RPMI8226 (cell line): Measurements from ENCODE around the gene BCDIN3D.
"Not testable (repeated sequence)": the region's sequence is repeated elsewhere in the genome, so short reads cannot be mapped to it uniquely, and the experiment has no call there.

Source experiments
- DNase-seq: peaks from one replicate; pipeline ENCODE4 v3.0.0-alpha.2; 2015

BCDIN3D gene, protein sequence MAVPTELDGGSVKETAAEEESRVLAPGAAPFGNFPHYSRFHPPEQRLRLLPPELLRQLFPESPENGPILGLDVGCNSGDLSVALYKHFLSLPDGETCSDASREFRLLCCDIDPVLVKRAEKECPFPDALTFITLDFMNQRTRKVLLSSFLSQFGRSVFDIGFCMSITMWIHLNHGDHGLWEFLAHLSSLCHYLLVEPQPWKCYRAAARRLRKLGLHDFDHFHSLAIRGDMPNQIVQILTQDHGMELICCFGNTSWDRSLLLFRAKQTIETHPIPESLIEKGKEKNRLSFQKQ

GRCh38 chr12:49842519-49843352 is at the start of gene BCDIN3D:
Gene BCDIN3D (minus strand): TSS chr12:49843106. CDS start chr12:49843087, 19 bp downstream.
- peak; percentile 94 for DNase-seq

DNA sequence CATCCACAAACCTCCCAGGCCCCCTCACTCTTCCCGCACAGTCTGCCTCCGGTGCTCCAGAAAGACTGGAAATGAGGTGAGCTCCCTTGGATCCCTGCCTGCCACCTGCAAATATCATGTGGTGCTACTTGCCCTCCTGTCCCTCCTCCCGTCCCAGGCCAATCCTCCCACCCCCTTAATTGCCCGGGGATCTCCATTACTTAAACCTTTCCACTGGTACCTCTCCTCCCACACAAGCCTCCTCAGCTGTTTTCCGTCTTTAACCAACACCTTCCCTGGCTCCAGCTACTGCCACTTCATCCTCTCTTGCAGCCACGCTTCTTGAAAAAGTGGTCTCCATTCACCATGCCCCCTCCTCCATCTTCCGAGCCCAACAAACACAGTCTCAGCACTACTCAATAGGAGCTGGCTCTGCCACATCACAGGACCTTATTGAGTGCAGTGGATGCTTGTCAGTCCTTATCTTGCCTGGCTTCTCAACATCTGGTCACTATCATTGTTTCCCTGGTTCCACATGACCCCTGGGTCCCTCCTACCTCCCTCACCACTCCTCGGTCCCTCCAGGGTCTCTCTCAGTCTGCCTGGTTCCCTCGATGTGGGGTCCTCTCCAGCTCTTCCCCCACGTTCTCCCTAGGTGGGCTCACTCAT is 49.3 kb upstream of the BCDIN3D start:
- no peak for DNase-seq

DNA sequence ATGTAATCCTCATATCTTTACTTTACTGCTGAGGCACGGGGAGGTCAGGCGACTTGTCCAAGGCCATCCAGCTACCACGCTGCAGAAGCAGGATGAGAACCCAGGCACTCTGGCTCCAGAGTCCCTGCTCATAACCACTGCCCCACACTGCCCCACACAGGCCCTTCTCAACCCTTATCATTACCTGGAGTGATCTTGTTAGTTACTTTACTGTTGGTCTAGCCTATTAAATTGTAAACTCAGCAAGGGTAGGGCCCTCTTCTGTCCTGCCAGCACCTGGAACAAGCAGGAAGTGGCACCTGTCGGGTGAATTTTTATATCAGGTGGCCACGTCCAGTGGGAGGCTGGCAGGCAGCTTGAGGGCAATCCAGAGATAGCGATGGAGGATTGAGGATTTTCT is 48.6 kb upstream of the BCDIN3D start:
- peak; percentile 41 for DNase-seq

DNA sequence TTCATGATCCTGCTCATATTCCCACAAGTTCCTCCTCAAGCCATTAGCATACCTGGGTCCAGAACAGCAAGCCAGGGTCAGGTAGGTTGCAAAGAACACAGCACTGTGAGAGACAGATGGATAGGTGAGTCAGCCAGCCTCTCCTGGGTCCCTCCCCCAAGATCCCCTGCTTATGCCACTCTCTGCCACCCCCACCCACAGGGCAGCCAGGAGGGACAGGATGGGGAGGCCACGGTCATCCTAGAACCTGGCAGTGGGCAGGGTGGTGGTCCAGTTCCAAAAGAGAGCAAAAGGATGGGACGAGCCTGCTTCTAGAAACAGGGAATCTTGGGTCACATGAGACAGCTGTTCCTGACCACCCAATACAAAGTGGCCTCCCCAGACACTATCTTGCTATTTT is 48.1 kb upstream of the BCDIN3D start:
- no peak for DNase-seq

DNA sequence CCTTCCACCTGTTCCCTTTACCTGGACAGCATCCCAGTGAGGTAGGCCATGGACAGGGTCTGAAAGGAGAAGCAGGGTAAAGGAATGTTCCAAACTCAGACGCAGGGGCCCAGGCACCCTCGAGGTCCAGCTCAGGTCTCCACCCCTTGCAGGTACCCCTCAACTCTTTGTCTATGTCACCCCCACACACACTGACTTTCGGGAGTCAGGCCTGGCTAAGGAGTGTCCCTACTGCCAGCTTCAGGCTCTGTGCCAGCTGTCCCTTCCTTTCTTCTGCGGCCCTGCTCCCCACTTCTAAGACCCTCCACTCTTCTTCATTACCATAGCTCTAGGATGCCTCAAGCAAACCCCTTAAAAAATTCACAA is 47.2 kb upstream of the BCDIN3D start:
- DNase-seq = no peak

- DNase-seq = no peak
Observed at GRCh38 chr12:49889361-49890095, 46.6 kb upstream of the BCDIN3D start.

- peak; percentile 48 for DNase-seq
Observed at GRCh38 chr12:49888461-49889151, 45.7 kb upstream of the BCDIN3D start.

- no peak for DNase-seq
Observed at GRCh38 chr12:49887536-49888401, 44.9 kb upstream of the BCDIN3D start.

- no peak for DNase-seq
Observed at GRCh38 chr12:49887091-49887490, 44.2 kb upstream of the BCDIN3D start.

DNA sequence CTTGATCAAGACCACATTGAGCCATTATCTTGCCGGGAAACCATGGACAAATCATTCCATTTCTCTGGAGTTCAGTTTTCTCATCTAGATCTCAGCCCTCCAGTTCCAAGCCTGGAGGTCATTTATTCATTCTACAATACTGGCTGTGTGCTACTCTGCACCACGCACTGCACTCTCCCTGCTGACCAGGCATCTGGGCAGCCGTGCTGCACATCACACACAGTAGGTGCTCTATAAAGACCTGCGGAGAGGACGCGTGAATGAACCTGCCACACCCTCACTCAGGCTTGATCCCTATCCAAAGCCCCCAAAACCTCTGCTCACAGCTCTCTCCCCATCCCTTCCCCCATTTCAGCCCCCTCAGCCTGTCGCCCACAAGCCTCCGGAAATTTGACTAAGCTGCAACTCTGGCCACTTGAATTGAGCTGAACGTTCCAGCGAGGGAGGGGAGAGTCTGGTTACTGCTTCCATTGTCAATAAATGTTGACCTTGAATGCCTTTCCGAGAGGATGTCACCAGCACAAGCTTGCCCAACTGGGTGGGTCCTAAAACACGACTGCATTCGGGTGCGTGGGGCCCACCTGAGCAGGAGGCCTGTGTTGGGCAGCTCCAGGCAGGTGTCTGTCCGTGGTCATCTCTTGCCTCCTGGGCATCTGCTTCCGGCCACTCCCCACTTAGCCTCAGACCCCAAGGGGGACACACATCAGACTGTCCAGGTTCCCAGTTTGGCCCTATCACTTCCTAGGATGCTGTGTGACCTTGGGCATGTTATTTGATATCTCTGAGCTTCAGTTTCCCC is 43.0 kb upstream of the BCDIN3D start:
- DNase-seq = no peak

- DNase-seq = no peak
Observed at GRCh38 chr12:49885118-49885517, 42.2 kb upstream of the BCDIN3D start.

DNA sequence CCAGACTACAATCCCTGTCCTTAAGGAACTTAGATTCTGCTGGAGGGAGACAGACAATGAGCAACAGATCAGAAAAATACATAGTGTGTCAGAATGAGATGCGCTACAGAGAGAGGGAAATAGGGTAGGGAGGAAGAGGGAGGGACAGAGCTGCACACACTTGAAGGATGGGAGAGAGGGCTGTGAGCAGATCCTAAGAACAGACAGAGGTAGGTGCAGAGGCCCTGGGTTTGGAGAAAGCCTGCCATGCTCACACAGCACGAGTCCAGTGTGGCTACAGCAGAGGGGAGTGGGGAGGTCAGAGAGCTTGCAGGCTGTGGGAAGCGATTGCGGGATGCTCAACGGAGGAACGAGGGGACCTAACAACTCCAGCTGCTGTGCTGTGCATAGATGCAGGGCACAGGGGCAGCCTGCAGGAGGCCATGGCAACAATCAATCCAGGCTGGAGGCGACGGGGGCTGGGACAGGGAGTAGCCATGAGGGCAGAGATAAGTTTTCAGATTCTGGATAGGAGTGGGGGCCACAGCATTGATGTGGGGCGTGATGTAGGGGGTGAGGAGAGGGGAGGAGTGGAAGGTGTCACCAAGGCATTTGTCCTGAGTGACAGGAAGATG is 40.1 kb upstream of the BCDIN3D start:
- no peak for DNase-seq

- no peak for DNase-seq
Observed at GRCh38 chr12:49882248-49882850, 39.4 kb upstream of the BCDIN3D start.

DNA sequence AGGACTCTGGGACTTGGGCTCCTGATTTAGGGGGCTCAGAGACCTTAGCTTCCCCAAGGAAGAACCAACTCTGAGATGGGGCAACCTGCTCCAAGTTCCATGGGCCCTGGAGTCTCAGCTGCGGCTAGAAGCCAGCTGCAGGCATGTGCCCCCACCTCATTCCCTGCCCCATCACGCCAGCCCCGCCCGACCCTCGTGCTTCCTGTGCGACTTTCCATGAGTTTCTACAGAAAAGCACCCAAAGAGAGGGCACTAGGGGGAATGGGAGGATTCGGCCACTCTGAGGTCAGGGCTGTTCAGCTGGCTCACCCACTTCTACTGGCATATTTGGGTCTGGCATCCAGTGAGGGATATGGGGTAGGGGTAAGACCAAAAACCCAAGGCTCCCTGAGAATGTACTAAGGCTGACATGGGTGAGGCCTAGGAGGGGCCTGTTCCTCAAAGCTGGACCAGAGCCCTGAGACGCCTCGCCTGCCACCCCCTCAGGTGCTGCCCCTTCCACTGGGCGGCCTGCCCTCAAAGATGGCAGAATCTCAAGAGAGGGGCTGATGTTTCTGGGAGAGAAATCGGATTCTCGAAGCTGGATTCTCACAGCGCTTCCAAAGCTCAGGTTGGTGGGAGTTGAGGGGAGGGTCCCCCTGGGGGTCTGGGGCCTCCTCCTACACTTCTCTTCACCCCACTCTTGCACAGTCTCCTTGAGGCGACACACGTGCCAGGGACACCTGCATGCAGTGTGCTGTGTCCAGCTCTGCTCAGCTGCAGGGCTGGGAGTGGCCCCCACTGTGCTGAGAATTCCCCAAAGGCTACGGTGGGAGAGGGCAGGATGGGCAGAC is 38.7 kb upstream of the BCDIN3D start:
- no peak for DNase-seq

GRCh38 chr12:49880756-49881414 is 38.0 kb upstream of the BCDIN3D start:
- DNase-seq = no peak

DNA sequence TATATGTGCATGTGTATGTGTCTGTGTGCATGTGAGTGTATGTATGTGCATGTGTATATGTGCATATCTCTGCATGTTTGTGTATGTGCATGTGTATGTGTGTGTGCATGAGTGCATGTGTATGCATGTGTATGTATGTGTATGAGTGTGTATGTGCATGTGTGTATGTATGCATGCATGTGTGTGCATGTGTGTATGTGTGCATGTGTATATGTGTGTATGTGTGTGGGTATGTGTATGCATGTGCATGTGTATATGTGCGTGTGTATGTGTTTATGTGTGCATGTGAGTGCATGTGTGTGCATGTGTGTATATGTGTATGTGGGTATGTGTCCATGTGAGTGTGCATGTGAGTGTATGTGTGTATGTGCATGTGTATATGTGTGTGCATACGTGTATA is 36.2 kb upstream of the BCDIN3D start:
- not testable (repeated sequence) for DNase-seq

DNA sequence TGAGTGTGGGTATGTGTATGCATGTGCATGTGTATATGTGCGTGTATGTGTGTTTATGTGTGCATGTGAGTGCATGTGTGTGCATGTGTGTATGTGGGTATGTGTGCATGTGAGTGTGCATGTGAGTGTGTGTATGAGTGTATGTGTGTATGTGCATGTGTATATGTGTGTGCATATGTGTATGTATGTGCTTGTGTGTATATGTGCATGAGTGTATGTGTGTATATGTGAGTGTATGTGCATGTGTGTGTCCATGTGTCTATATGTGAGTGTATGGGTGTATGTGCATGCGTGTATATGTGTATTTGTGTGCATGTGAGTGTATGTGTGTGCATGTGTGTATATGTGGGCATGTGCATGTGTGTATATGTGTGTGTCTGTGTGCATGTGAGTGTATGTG is 35.1 kb upstream of the BCDIN3D start:
- no peak for DNase-seq

DNA sequence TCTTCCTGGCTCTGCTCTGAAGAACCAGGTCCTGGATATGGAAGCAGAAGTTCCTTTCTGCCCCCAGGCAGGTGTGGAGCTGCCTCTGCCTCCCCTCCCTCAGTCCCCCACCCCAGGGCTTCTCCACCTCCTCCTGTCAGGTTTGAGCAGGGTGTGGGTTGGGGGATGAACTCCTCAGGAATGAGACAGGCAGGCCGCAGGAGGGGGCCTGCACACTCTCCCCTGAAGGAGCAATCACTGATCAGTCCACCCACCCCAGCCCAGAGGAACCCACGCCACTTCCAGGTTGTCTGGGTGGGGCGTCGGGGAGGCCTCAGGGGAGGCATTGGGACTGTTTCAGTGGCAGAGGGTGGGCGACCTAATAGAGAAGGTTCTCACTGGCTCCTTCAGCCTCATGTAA is 34.2 kb upstream of the BCDIN3D start:
- no peak for DNase-seq
